Fibroblast of lung (primary cell): ENCODE results near the gene LHFPL6.

Source experiments
- EZH2 ChIP-seq: IDR thresholded peaks from 2 replicates; pipeline ENCODE4 v1.5.1; 2012; ENCODE audit warnings: low read length, control low read depth, mild to moderate bottlenecking; ENCODE audit errors: missing control alignments
- TF ChIP-seq, protein P1 (sequence below), 2 donors: IDR thresholded peaks in 1 of 2; conservative IDR thresholded peaks in 1 of 2; 1 replicate in 1 of 2; 2 replicates in 1 of 2; pipeline ENCODE4 v1.5.1; 2011 to 2012; ENCODE audit warnings: low read length in 2 of 2, control low read depth in 1 of 2, inconsistent platforms in 1 of 2, low read depth in 1 of 2, mild to moderate bottlenecking in 1 of 2

DNA sequence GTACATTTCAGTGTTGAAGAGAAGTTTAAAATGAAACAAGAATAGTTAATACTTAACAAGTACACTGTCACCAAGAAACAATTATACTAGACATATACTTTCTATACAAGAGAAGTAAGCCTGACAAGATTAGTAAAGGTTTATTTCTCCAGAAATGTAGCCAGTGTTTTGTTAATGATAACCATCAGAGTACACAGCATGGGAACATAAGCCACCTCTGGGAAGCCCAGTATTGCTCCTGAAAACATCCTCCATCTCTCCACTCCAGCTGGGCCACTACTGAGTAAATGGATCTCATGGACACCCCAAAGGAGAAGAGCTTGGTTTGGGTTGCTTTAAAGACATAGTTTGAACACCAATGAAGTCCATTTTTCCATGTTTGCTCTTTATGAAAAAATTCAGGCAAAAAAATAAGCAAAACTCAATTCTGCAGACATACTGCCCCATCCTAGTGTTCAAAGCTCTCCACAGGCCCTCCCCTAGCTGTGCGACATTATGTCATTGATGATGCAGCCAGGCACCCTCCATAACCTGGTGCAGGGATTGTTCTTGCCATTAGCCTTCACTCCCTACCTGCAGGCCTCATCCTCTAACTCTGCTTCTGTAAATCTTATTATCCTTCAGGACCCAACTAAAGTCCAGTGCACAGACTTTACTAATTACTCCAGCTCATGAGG is 61.9 kb downstream of the LHFPL6 start:
- TF ChIP-seq, protein P1, sequence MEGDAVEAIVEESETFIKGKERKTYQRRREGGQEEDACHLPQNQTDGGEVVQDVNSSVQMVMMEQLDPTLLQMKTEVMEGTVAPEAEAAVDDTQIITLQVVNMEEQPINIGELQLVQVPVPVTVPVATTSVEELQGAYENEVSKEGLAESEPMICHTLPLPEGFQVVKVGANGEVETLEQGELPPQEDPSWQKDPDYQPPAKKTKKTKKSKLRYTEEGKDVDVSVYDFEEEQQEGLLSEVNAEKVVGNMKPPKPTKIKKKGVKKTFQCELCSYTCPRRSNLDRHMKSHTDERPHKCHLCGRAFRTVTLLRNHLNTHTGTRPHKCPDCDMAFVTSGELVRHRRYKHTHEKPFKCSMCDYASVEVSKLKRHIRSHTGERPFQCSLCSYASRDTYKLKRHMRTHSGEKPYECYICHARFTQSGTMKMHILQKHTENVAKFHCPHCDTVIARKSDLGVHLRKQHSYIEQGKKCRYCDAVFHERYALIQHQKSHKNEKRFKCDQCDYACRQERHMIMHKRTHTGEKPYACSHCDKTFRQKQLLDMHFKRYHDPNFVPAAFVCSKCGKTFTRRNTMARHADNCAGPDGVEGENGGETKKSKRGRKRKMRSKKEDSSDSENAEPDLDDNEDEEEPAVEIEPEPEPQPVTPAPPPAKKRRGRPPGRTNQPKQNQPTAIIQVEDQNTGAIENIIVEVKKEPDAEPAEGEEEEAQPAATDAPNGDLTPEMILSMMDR (conservative IDR thresholded peaks at IDR 0.05 in 1 of 2, IDR thresholded peaks at IDR 0.05 in 1 of 2; ENCODE audit: low read depth in 1 of 2, low read length in 2 of 2) = no peak
- TF ChIP-seq EZH2 = no peak
